KBM-7 (cell line): ENCODE measurements around the gene MFAP1.
"Not testable (repeated sequence)": the region's sequence is repeated elsewhere in the genome, so short reads cannot be mapped to it uniquely, and the experiment has no call there.

Experiments
- DNase-seq: peaks from one replicate; pipeline ENCODE4 v3.0.0-alpha.2; 2015
- in situ Hi-C: fragments of 300-500 bp; cut with MboI; formaldehyde crosslinking; loops from 2 replicates; pipeline ENCODE4 v1.14.3; 2020; ENCODE audit warnings: low sequenced_read_pairs, low pct_unique_long_range_greater_than_20kb, mixed read lengths

The MFAP1 gene

GRCh38 chr15:43824302-43825246, at the start of gene MFAP1:
Gene MFAP1 (minus strand): TSS chr15:43824690. CDS start chr15:43824569, 121 bp downstream.
- in situ Hi-C loops: no loop called here
- DNase-seq: peak; percentile 96

GRCh38 chr15:43873651-43874050, 49.2 kb upstream of the MFAP1 start:
- no peak for DNase-seq
- in situ Hi-C loops: no loop called here

- in situ Hi-C loops: no loop called here
- peak; percentile 49 for DNase-seq
Observed at GRCh38 chr15:43872416-43873020, 48.0 kb upstream of the MFAP1 start.

- no peak for DNase-seq
- in situ Hi-C loops: no loop called here
Observed at GRCh38 chr15:43871835-43872234, 47.3 kb upstream of the MFAP1 start.

- no peak for DNase-seq
- in situ Hi-C loops: no loop called here
Observed at GRCh38 chr15:43868406-43868805, 43.9 kb upstream of the MFAP1 start.

- in situ Hi-C loops: no loop called here
- DNase-seq: no peak
Observed at GRCh38 chr15:43867096-43867495, 42.6 kb upstream of the MFAP1 start.

- in situ Hi-C loops: not testable (repeated sequence)
Observed at GRCh38 chr15:43866636-43867035, 42.1 kb upstream of the MFAP1 start.

GRCh38 chr15:43859546-43859945, 35.1 kb upstream of the MFAP1 start:
- no peak for DNase-seq
- in situ Hi-C loops: no loop called here

More at GRCh38 chr15:43866636-43867035, 42.1 kb upstream of the MFAP1 start:
- DNase-seq: not testable (repeated sequence)

- in situ Hi-C loops: no loop called here
- peak; percentile 7 for DNase-seq
Observed at GRCh38 chr15:43854801-43855200, 30.3 kb upstream of the MFAP1 start.

GRCh38 chr15:43852607-43853006, 28.1 kb upstream of the MFAP1 start:
- in situ Hi-C loops: no loop called here
- DNase-seq: no peak

GRCh38 chr15:43851251-43851650, 26.8 kb upstream of the MFAP1 start:
- in situ Hi-C loops: no loop called here
- no peak for DNase-seq

- in situ Hi-C loops: no loop called here
- no peak for DNase-seq
Observed at GRCh38 chr15:43845421-43845820, 20.9 kb upstream of the MFAP1 start.

GRCh38 chr15:43832485-43832884, 8.0 kb upstream of the MFAP1 start:
- DNase-seq, in situ Hi-C loops: not testable (repeated sequence)

- in situ Hi-C loops: not testable (repeated sequence)
Observed at GRCh38 chr15:43831519-43832052, 7.1 kb upstream of the MFAP1 start.

GRCh38 chr15:43830691-43831275, 6.3 kb upstream of the MFAP1 start:
- DNase-seq, in situ Hi-C loops: not testable (repeated sequence)

More at GRCh38 chr15:43831519-43832052, 7.1 kb upstream of the MFAP1 start:
- DNase-seq: not testable (repeated sequence)

- in situ Hi-C loops, DNase-seq: not testable (repeated sequence)
Observed at GRCh38 chr15:43829951-43830540, 5.6 kb upstream of the MFAP1 start.

GRCh38 chr15:43828061-43828657, 3.7 kb upstream of the MFAP1 start:
- no peak for DNase-seq
- in situ Hi-C loops: no loop called here

GRCh38 chr15:43826508-43827341, 2.2 kb upstream of the MFAP1 start, which contains the start of gene WDR76:
Gene WDR76 (plus strand): TSS chr15:43827002. CDS start chr15:43827033, 31 bp downstream.
- peak; percentile 89 for DNase-seq
- in situ Hi-C loops: no loop called here
